Measurements from ENCODE around the gene ZSCAN20. TPM values are rescaled to one million over a fixed set of nuclear protein-coding genes. Genes with fewer than 3 reads are reported as not detected.

Gene ZSCAN20
- total RNA-seq, 1 donor from 2014 or later = 6.9 TPM

GRCh38 chr1:33429332-33429731 is 43.1 kb upstream of the ZSCAN20 start:
- Mint-ChIP-seq H3K4me1 (ENCODE audit: low read depth, unreplicated experiment) (peaks cover 19% of the 10 kb centered on the region), H3K27ac (ENCODE audit: unreplicated experiment) (no peak overlapping the region), H3K4me3 (ENCODE audit: unreplicated experiment) (no peak overlapping the region), H3K9me3 (ENCODE audit: unreplicated experiment) (no peaks in the 10 kb centered on the region), H3K36me3 (ENCODE audit: low read depth, unreplicated experiment) (peaks cover 5% of the 10 kb centered on the region), H3K27me3 (ENCODE audit: low read depth, unreplicated experiment) (no peaks in the 10 kb centered on the region)
- Histone ChIP-seq H4K20me1 (ENCODE audit: insufficient read depth, low read length) (peaks cover 9% of the 10 kb centered on the region), H3K79me2 (ENCODE audit: insufficient read depth, low read length) (peaks cover 54% of the 10 kb centered on the region), H3K27ac (ENCODE audit: low read depth, low read length) (no peak overlapping the region), H3K9ac (ENCODE audit: low read length) (peak overlapping the region; percentile 83), H3K36me3 (ENCODE audit: insufficient read depth, low read length) (no peaks in the 10 kb centered on the region), H3K4me3 (ENCODE audit: insufficient read depth, low read depth, low read length) (peak overlapping the region; percentile 72), H3K27me3 (ENCODE audit: insufficient read depth, low read length) (no peaks in the 10 kb centered on the region), H2AFZ (ENCODE audit: low read depth, low read length) (no peak overlapping the region), H3K4me1 (ENCODE audit: insufficient read depth, low read length) (peaks cover 46% of the 10 kb centered on the region), H3K4me2 (ENCODE audit: low read length) (peak overlapping the region; percentile 92), H3K9me3 (ENCODE audit: insufficient read depth, low read depth, low read length) (no peaks in the 10 kb centered on the region)
- no peak for TF ChIP-seq CTCF (IDR thresholded peaks at IDR 0.05; ENCODE audit: insufficient read depth, low read depth, low read length)
- no peak for TF ChIP-seq EZH2 (IDR thresholded peaks at IDR 0.05; ENCODE audit: insufficient read depth, low read length)
- DNase-seq (ENCODE audit: low read depth) = no peak
- no peak for FAIRE-seq

- peak overlapping the region; percentile 83 for H3K9ac ChIP-seq (ENCODE audit: low read length)
- Mint-ChIP-seq H3K9me3 (ENCODE audit: unreplicated experiment) (no peaks in the 10 kb centered on the region), H3K27ac (ENCODE audit: unreplicated experiment) (no peak overlapping the region), H3K27me3 (ENCODE audit: low read depth, unreplicated experiment) (no peaks in the 10 kb centered on the region), H3K4me3 (ENCODE audit: unreplicated experiment) (no peak overlapping the region), H3K36me3 (ENCODE audit: low read depth, unreplicated experiment) (peaks cover 5% of the 10 kb centered on the region), H3K4me1 (ENCODE audit: low read depth, unreplicated experiment) (peaks cover 22% of the 10 kb centered on the region)
- H3K4me3 ChIP-seq (ENCODE audit: insufficient read depth, low read depth, low read length) = peak overlapping the region; percentile 72
- peak overlapping the region; percentile 57 for H3K27ac ChIP-seq (ENCODE audit: low read depth, low read length)
- no peaks in the 10 kb centered on the region for H3K9me3 ChIP-seq (ENCODE audit: insufficient read depth, low read depth, low read length)
- H2AFZ ChIP-seq (ENCODE audit: low read depth, low read length) = peak overlapping the region; percentile 80
- H3K4me1 ChIP-seq (ENCODE audit: insufficient read depth, low read length) = peaks cover 46% of the 10 kb centered on the region
- FAIRE-seq (no peak), DNase-seq (ENCODE audit: low read depth) (no peak)
- no peaks in the 10 kb centered on the region for H3K36me3 ChIP-seq (ENCODE audit: insufficient read depth, low read length)
- peaks cover 51% of the 10 kb centered on the region for H3K79me2 ChIP-seq (ENCODE audit: insufficient read depth, low read length)
- TF ChIP-seq EZH2 (IDR thresholded peaks at IDR 0.05; ENCODE audit: insufficient read depth, low read length) = no peak
- TF ChIP-seq CTCF (IDR thresholded peaks at IDR 0.05; ENCODE audit: insufficient read depth, low read depth, low read length) = no peak
- H3K4me2 ChIP-seq (ENCODE audit: low read length) = peak overlapping the region; percentile 92
- H4K20me1 ChIP-seq (ENCODE audit: insufficient read depth, low read length) = peaks cover 9% of the 10 kb centered on the region
- H3K27me3 ChIP-seq (ENCODE audit: insufficient read depth, low read length) = no peaks in the 10 kb centered on the region
These were observed 42.4 kb upstream of the ZSCAN20 start for GRCh38 chr1:33429856-33430691.

Measured in astrocyte (in vitro differentiated cells and primary cell).